Amniotic epithelial cell (primary cell): Measurements from ENCODE around the gene SMTNL2.
A peak's percentile ranks its signal among the peaks of the same experiment; 100 is the strongest.

Source experiments
- DNase-seq: peaks from one replicate; pipeline ENCODE4 v3.0.0-alpha.2; 2010; ENCODE audit warnings: low read depth

Gene SMTNL2

DNA sequence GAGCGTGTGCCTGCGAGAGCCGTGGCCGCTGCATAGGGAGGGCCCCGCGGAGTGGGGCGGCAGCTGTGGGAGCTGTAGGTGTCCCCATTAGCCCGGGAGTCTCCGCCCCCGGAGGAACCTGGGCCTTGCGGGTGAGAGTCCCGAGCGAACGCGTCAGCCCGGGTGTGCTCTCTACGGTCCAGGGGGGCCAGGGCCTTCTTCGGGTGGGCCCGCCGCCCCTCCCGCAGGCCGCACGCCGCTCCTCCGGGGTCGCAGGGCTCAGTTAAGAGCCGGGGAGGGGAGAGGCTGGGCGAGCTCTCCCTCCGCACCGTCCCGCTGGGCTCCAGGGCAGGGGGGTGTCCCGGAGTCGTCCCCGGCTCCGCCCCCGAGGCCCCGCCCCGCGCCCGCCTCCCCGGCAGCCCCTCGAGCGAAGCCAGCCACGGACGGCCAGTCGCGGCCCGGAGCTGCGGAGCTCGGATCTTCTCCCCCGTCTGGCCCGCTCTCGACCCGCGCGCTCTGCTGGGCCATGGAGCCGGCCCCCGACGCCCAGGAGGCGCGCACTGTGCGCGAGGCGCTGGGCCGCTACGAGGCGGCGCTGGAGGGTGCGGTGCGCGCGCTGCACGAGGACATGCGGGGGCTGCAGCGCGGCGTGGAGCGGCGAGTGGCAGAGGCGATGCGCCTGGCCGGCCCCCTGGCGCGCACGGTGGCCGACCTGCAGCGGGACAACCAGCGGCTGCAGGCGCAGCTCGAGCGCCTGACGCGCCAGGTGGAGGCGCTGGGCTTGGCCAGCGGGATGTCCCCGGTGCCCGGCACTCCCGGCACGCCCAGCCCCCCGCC lies at the start of gene SMTNL2:
TSS of gene SMTNL2 (plus strand) at position 429 of the 816 bp plus-strand sequence. CDS start at position 506, 77 bp downstream.
- no peak for DNase-seq

DNA sequence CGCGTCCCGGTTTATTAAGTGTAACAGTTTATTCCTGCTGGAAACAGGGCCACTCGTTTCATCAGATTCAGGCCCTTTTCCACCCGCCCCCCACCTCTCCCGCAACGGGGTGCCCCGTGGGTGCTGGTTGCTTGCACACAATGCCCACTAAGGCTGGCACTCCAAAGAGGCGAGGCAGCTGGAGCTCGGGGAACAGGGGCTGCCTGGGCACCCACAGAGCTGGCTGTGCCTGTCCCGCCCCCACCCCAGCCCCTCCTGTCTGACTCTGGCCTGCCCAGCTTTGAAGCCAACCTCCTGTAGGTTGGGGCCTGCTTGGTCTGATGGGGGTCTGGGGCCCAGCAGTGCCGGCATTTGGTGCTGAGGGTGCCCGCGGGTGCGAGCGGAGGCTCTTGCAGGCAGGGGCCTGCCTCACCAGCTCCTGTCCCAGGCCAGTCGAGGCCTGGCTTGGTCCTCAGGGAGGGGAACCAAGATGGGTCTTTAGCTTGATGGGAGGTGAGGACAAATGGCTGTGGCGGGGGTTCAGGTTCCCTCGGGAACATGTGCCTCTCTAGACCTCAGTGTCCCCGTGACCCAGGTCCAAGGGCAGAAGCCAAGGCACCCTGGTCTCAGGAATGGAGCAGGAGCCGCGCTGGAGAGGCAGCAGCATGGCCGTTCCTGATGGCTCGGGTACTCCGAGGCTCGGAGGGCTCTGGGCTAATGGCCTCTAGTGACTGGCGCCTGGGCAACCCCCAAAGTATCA lies 49.2 kb upstream of the SMTNL2 start:
- no peak for DNase-seq

DNA sequence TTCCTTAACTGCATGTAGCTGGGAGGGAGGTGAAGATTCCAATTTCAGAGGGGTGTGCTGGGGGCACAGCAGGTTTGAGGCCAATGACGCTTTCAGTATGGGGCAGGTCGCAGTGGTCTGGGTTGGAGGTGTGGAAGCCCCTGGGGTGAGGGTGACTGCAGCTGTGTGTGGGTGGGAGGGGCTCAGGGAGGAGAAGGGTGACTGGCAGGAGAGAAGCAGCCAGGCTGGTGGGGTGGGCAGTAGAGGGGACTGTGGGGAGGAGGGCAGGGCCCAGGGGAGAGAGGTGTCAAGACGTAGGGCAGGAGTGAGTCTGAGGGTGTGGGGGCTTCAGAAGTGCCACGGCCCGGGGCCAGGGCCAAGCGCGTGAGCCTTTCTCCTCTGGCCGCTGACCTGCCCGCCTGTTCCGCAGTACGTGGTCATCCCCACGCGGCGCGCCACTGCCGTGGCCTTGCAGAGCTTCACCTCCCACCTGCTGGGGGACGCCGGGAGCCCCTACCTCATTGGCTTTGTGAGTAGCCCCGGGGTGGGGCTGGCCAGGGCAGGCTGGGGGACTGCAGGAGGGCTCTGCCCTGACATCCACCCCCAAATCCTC lies 48.6 kb upstream of the SMTNL2 start:
- no peak for DNase-seq

DNA sequence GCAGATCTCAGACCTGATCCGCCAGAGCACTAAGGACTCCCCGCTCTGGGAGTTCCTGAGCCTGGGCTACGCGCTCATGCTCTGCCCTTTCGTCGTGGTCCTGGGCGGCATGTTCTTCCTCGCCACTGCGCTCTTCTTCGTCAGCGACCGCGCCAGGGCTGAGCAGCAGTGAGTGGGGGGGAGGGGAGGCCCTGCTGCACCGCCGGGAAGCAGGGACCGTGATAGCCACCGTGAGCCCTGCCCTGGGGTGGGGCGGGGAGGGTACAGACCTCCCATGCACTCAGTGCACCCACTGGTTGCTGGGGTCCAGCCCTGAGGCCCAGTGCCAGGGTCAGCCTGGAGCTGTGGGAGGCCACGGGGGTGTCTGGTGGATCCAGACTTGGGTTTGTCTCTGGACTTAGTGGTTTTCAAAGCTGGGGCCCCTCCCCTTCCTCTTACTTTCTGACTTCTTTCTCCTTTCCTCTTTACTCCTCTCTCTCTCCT lies 48.0 kb upstream of the SMTNL2 start:
- DNase-seq: peak; percentile 37

DNA sequence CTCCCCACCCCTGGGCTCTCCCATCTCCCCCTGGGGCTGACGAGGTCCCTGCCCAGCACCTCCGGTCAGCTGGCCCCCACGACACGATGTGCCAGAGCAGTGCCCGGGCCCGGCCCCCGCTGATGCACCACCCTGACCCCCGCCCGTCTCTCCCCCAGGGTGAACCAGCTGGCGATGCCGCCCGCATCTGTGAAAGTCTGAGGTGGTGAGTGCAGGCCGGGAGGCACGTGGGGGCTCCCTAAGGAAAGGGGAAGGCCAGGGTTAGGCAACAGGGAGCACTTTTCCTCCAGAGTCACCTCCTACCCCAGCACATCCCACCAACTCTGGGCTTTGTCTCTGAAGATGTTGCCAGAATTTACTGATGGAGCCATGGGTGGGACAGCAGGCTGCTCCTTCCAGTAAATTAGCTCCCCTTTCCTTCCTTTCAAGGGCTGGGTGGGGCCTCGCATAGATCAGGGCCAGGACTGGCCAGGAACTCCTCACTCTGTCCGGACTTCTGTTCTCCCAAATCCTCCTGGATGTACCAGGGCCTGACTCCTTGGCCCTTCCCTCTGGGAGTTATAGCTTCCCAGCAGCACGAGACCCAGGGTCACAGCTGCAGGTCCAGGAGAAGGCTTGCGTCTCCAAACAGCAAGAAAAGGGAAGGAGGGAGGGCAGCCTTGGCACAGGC lies 47.5 kb upstream of the SMTNL2 start:
- peak; percentile 52 for DNase-seq

DNA sequence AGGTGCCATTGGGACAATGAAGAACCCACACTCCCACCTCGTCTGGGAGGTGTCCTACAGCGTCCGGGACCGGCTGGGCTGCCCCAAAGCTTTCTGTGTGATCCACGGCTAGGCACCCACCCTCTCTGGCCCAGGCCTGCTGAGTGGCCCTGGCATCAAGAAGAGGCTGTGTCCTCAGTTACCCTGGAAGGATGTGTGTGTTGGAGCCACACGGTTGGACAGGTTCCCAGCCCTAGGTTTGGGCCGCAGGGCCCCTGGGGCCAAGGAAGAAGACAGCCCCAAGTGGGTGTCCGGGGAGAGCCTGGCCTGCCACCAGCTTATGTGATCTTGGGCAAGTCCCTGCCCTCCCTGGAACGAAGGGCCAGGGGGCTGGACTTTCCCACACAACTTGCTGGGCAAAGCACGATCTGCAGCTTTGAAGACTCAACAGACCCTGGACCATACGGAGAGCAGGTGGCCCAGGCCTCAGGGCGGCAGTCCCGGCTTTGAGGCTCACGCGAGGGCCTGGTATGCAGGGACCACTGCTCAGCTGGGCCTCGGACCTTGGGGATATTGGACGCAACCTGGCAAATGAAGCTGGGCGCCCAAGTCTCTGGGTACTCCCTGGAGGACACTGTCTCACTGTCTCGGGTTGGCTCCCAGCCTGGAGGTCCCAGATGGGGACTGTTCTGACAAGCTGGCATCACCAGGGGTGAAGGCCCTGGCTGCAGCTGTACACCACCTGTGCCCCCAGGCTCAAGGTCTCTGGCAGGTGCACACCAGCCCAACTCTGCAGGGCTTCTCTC lies 46.7 kb upstream of the SMTNL2 start:
- no peak for DNase-seq

DNA sequence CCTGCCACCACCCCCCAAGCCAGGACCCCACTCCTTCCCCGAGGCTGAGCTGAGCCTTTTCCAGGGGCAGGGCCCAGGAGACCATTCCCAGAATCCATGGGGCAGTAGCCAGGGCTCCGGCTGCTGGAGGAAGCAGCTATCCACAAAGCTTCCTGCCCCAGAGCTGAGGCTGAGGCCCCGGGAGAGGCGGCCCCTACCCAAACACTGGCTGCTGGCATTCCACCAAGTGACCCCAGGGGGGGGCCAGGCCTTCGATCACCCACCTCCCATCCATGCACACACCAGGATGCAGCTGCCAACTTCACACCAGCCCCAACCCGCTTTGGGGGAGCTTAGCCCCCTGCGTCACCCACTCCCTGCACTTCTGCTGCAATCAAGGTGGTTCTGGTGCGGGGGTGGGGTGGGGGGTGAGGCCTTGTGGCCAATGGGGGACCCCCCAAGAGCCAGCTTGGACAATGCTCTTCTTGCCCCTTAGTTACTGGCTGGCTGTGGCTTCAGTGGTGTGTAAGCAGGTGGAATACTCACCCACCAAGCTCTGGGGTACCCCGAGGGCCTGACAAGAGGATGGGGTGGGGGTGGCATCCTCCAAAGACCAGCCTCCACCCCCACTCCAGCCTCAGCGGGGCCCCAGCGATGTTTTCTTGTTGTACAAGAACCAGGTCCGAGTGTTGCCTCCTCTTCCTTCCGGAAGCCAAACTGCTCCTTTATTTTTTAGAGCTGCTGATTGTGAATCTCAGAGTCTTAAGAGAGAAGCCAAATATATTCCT lies 45.9 kb upstream of the SMTNL2 start:
- no peak for DNase-seq

DNA sequence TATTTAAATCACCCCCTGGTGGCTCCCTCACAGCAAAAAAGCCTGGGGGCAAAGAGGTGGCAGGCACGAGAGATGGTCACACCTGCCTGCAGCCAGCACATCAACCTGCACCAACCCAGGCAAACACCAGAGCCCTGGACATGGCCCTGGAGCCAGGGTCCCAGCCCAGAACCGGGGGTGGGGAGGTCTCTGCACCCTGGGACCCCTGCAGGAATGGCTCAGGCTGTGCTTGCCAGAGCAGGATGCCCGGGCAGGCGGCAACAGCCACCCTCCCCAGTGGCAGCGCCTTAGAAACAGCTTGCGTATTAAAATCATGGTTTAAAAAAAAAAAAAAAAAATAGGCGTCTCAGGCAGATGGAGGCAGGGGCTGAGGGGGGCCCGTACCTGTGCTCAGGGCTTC lies 45.3 kb upstream of the SMTNL2 start:
- no peak for DNase-seq

DNA sequence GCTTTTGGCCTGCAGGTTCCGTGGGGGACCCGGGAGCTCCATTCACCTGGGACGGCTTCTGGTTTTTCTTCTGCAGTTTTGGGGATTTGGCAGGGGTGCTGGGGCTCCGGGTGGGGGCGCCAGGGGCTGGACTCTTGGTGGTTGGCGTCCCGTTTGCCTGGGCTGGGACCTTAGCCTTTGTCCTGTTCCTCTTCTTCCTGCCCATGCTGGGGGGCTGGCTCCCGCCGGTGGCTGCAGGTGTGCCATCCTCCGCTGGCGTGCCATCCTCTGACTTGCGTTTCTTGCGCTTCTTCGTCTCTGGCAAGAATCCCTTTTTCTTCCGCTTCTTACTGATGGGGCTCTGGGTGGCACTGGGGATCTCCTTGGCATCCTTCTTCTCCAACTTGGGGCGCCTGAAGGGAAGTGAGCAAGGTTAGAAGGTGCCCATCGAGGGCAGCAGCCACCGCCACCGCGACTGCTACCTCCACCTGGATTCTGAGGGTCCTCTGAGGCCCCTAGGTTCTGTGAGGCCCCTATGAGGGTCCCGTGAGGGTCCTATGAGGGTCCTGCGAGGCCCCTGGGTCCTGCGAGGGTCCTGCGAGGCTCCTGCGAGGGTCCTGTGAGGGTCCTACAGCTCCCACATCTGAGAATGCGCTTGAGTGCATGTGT lies 44.6 kb upstream of the SMTNL2 start:
- no peak for DNase-seq

DNA sequence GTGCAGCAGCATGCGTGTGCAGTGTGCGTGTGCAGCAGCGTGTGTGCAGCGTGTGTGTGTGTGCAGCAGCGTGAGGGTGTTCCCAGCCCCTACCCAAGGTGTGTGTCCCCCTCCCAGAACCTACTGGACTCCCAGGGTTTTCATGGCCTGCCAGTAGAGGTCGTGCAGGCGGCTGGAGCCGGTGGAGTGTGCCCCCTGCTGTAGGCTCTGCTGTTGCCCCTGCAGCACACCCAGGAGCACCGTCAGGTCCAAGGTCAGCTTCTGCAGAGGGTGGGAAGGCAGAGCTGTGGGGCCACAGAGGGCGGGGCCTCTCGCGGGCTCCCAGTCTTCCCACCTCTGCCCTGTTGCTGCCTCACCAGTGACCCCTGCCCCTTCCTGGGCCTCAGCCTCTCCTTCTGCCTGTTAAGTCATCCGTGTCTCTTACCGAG lies 44.1 kb upstream of the SMTNL2 start:
- DNase-seq: no peak

DNA sequence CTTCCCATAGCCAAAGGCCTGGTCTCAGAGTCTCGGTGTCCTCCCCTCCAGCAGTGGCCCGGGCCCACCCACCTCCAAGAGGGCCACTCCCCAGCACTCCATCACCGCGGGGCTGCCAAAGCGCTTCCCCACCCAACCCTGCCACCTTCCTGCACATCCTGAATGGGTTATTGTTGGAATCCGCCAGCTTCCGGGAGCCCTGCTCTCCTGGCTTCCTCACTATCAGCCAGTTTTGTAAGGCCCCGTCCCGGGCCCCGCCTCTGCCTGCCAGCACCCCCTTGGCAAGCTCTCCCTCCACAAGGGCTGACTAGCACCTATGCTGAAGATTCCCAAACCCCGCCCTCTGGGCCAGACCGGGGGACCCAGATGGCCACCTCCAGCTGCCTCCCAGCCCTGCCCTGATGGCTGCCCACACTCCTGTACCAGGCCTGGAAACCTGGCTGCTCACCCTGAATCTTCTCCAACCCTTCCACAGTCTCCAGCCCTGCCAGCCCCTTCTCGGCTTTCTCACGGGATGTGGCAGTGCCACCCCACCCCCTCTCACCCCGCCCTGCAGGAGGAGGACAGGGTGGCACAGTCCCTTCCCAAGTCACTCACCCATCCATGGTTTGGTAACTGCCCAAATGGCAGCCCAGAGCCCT lies 43.5 kb upstream of the SMTNL2 start:
- DNase-seq: no peak

DNA sequence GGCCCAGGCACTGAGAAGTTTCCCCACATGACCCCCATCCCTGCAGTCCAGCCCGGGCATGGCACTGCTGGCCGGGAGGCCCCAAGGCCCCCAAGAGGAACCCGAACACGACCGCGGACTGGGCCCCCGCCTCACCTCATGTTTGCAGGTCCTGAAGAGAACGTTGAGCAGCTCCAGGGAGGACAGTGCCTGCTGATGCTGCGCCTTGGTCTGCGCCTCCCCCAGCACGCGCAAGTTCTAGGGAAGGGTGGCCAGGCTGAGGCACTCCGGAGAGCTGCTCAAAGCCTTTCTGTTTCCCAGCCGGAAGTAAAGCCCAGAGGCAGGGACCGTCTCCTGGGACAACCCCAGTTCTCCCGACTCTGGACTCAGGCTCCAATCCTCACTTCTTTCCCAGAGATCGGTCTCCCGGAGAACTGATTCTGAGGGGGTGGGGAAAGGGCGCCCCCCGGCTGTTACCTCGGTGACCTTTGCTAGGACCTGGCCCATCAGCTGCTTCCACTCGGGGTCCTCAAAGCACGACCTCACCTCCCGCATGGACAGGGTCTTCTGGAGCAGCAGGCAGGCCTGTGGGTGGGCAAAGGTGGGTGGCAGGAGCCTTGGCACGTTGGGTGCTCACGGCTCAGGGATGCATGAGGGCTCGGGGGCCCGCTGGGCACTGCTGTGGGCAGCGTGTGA lies 42.9 kb upstream of the SMTNL2 start:
- no peak for DNase-seq

DNA sequence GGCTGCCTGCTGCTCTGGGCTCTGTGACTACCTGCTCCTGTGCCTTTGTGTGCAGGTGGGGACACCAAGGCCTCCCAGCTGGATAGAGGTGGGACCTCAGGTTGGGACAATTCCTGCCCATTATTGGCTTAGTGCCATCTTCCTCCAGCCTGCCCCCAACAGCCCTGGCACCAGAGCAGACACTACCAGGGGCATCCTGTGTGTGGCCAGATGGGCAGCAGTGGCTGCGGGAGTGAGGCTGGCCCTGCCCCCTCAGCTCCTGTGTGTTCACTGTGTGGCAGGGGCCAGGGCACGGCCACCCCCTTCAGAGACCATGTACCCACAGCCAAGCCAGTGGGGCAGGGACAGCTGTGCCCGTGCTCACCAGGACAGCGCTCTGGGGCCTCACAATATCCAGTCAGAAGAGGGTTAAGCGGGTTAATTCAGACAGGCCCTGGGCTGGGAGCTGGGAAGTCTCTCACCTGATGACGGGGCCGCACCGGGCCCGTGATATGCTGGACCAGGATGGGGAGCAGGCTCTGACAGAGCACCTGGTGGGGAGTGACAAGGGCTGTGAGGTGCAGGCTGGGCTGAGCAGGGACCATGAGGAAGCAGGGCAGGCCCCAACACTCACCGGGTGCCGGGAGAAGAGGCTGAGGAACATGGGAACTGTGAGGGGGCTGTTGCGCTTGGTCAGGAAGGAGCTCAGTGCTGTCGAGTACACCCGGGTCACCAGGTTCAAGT lies 42.2 kb upstream of the SMTNL2 start:
- DNase-seq: no peak

DNA sequence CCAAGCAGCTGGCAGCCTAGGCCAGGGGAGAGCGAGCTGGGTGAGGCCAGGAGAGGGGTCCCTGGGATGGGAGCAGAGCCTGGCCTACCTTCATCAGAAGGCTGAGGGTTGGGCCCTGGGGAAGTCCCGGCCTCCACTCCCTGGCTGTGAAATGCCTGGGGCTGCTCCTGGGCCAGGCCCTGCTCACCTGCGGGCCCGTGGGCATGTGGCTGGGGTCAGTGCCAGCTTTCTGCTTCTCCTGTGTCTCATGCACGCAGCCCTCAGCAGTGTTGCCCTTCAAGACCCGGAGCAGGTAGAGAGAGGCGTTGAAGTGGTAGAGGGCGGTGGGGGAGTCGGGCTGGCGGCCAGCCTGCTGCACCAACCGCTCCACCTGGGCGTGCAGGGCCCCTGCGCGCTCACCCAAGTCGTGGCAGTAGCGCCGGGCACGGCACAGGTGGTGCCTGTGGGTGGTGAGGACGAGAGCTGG lies 41.6 kb upstream of the SMTNL2 start:
- DNase-seq: no peak

DNA sequence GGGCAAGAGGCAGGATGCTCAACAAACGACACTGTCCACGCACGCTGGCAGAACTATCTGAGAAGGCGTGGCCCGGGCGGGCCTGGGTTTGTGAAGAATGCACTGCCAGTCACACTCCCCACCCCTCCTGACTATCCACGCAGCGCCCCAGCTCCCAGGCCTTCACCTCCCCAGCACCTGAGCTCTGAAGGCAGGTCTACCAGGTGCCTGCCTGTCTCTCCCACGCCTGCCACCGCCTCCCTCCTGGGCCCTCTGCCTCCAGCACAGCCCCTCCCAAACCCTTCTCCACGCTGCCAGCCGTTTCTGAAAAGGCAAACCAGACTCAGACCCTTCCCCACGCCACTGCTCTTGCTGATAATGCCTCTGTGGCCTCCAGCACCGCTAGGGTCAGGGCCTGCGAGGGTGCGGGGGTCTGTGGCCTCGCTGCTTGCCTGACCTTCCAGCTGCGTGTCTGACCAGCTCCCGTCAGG lies 40.7 kb upstream of the SMTNL2 start:
- DNase-seq: no peak

DNA sequence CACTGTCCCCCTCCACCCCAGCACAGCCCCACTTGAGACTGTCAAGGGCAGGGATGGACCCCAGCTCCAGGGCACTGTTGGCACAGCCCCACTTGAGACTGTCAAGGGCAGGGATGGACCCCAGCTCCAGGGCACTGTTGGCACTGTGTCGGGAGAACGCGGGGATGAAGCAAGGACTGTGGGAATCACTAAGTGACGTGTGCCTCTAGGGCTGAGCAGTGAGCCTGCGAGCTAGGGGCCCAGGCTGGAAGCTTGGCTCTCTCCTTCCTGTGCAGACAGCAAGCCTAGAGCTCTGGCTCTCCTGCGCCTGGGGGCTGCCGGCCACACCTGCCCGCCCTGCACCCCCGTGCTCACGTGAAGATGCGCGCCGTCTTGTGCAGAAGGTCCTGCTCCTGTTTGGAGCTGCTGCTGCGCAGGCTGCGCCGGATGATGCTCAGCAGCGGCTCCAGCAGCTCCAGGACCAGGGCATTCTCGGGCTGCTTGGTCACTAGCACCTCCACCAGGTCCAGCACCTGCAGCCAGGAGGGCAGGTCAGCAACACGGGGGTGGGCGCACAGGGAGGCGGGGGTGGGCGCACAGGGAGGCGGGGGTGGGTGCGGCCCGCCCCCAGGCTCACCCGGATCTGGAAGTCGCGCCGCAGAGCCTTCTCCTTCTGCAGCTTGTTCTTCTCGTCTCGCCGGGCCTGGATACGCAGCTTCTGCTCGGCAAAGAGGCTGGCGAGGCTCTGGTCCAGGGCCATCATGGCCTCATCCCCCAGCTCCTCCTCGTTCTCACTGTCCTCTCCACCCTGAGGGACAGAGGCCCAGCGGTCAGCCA lies 40.0 kb upstream of the SMTNL2 start:
- DNase-seq: no peak

DNA sequence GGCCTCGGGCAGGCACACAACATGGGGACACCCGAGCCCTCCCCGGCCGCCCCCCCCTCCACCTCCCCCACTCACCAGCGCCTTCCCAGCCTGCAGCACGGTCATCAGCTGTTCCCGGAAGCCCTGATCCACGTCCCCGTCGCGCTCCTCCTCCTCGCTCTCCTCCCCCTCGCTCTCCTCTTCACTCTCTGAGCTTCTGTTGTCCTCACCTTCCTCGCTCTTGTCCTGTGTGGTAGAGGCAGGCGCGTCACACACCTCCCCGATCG lies 39.4 kb upstream of the SMTNL2 start:
- no peak for DNase-seq
